Tibial nerve (tissue), 4 donors: Measurements from ENCODE around the gene FBXW12. TPM values are rescaled to one million over a fixed set of nuclear protein-coding genes. Genes with fewer than 3 reads are reported as not detected.
A peak's percentile ranks its signal among the peaks of the same experiment; 100 is the strongest.
"Not testable (repeated sequence)": the region's sequence is repeated elsewhere in the genome, so short reads cannot be mapped to it uniquely, and the experiment has no call there.

Experiments used
- DNase-seq, 2 donors: peaks; one replicate each; pipeline ENCODE4 v3.0.0-alpha.2; 2019; ENCODE audit warnings: low spot score in 2 of 2
- H3K27ac ChIP-seq, 4 donors: fragments of 200-600 bp; sonication (generic) in 3 of 4; one replicate each; pipeline ENCODE4 v1.5.1; 2017 to 2019; ENCODE audit warnings: mild to moderate bottlenecking in 1 of 4
- H3K27me3 ChIP-seq, 2 donors: fragments of 200-600 bp; sonication (generic) in 1 of 2; one replicate each; pipeline versions ENCODE4 v1.5.1 to v1.6.0; 2017 to 2019
- H3K36me3 ChIP-seq, 3 donors: fragments of 200-600 bp; sonication (generic); one replicate each; pipeline ENCODE4 v1.5.1; 2018 to 2019
- H3K4me1 ChIP-seq, 4 donors: fragments of 200-600 bp; sonication (generic) in 3 of 4; one replicate each; pipeline ENCODE4 v1.5.1; 2017 to 2019
- H3K4me3 ChIP-seq, 4 donors: fragments of 200-600 bp; sonication (generic) in 3 of 4; one replicate each; pipeline ENCODE4 v1.5.1; 2017 to 2019; ENCODE audit warnings: mild to moderate bottlenecking in 1 of 4, moderate library complexity in 1 of 4
- H3K9me3 ChIP-seq, 4 donors: fragments of 200-600 bp; sonication (generic) in 3 of 4; one replicate each; pipeline ENCODE4 v1.5.1; 2017 to 2019
- EP300 ChIP-seq, 2 donors: sonication (generic); formaldehyde crosslinking; IDR thresholded peaks; one replicate each; pipeline ENCODE4 v1.6.1; 2017; ENCODE audit warnings: antibody characterized with exemption in 2 of 2, mild to moderate bottlenecking in 1 of 2
- POLR2A ChIP-seq, 2 donors: fragments of 450-650 bp; IDR thresholded peaks; one replicate each; pipeline ENCODE4 v1.6.1; 2017; ENCODE audit warnings: antibody characterized with exemption in 2 of 2, mild to moderate bottlenecking in 2 of 2, moderate library complexity in 2 of 2
- WGBS, 2 donors: methylation state at CpG; one replicate each; pipeline ENCODE4 v1.1.5; 2018; 5-methylcytosine and 5-hydroxymethylcytosine counted together
- total RNA-seq, 4 donors: library from RNA; depleted of rRNA; stranded (reverse); fragments of >200 nt; gene quantifications; one replicate each; pipeline ENCODE4 v1.1.0, GENCODE V29; 2016
- TF ChIP-seq, protein P1 (sequence below), 5 experiments: fragments of 200-600 bp in 3 of 5; fragments of 450-650 bp in 2 of 5; sonication (generic) in 3 of 5; IDR thresholded peaks; one replicate each; pipeline ENCODE4 v1.5.1; 2016 to 2019; ENCODE audit warnings: antibody characterized with exemption in 5 of 5, mild to moderate bottlenecking in 3 of 5, moderate library complexity in 2 of 5

FBXW12 gene
- total RNA-seq, 4 donors from 2014 or later: not detected

DNA sequence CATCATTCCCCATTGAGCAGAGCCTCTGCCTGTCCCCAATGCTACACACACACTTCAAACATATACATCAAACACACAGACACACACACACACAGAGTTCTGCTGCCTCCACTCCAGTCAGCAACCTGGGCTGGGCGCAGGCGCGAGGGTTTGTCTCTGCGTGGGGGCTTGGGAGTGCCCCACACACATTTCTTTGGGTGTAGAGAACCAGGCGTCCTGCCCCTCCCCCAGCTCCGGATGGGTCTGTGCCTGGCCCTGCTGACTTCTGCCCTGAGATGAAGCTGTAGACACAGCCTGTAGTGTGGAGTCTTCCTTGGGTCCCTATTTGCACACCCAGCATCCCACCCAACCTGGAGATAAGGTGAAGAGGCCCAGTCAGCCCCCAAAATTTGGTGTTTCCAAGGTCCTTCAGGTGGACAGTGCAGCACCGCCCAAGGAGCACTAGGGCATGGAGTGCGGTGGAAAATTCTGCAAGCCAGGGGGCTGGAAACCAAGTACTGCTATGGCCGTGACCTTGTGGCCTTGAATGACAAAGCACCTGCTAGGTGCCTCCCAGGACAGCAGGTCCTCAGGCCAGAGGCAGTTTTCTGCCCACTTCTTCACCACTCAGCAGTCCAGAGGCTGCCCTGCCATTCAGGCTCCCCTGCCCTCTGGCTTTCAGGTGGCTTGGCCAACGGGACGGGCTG lies 26.8 kb downstream of the FBXW12 start:
- Histone ChIP-seq H3K27me3 (no peaks in the 10 kb centered on the region), H3K4me1 (peaks cover 0 to 21% (median 10%) of the 10 kb centered on the region in 4 donors), H3K4me3 (no peak overlapping the region), H3K9me3 (no peaks in the 10 kb centered on the region), H3K36me3 (peaks cover 0 to 12% (median 0%) of the 10 kb centered on the region in 3 donors), H3K27ac (peak overlapping the region in 1 of 4 donors; percentile 47)
- WGBS, 2 donors: 54 to 65% methylated on average over 11 of the region's 11 CpGs
- no peak for DNase-seq
- no peak for TF ChIP-seq EP300 (IDR thresholded peaks at IDR 0.05)
- no peak for TF ChIP-seq POLR2A (IDR thresholded peaks at IDR 0.05)
- TF ChIP-seq, protein P1, sequence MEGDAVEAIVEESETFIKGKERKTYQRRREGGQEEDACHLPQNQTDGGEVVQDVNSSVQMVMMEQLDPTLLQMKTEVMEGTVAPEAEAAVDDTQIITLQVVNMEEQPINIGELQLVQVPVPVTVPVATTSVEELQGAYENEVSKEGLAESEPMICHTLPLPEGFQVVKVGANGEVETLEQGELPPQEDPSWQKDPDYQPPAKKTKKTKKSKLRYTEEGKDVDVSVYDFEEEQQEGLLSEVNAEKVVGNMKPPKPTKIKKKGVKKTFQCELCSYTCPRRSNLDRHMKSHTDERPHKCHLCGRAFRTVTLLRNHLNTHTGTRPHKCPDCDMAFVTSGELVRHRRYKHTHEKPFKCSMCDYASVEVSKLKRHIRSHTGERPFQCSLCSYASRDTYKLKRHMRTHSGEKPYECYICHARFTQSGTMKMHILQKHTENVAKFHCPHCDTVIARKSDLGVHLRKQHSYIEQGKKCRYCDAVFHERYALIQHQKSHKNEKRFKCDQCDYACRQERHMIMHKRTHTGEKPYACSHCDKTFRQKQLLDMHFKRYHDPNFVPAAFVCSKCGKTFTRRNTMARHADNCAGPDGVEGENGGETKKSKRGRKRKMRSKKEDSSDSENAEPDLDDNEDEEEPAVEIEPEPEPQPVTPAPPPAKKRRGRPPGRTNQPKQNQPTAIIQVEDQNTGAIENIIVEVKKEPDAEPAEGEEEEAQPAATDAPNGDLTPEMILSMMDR (IDR thresholded peaks at IDR 0.05): no peak

DNA sequence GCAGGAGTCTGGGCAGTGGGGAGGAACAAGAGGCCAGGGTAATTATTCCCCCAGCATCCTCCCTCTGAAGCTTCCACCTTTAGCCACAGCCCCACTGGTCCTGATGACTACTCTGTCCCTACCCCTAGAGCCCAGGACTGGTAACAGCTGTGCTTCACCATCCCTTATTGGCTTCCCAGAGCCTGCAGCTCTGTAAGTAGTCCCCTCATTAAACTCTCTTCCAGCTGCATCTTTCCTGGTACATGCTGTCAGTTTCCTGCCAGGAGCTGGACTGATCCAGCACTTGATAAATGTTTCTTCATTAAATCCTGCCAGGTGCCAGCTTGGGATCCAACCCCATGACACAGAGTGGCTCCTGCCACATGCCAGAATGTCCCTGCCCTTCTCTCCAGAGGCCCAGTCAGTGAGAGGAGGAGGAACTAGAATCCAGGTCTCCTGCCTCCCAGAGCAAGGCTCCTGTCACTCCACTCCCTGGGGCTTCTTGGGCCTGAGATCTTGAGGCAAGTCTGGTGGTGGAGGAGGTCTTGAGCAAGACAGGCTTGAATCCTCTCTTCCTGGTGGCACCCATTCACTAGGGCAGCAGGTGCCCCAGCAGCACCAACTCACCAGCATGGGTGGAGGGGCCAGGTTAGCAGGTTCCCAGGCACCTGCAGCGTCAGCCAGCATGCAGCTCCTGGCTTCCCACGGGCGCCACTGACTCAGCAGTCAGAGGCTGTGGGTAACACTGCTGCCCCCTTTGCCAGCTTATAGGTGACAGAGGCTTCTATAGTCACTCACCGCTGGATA lies 27.6 kb downstream of the FBXW12 start:
- TF ChIP-seq EP300 (IDR thresholded peaks at IDR 0.05): no peak
- TF ChIP-seq, protein P1 (IDR thresholded peaks at IDR 0.05): no peak
- no peak for TF ChIP-seq POLR2A (IDR thresholded peaks at IDR 0.05)
- peaks cover 0 to 21% (median 10%) of the 10 kb centered on the region in 4 donors for H3K4me1 ChIP-seq
- H3K27me3 ChIP-seq: no peaks in the 10 kb centered on the region
- H3K9me3 ChIP-seq: no peaks in the 10 kb centered on the region
- peak overlapping the region in 1 of 4 donors; percentile 47 for H3K27ac ChIP-seq
- no peak for DNase-seq
- WGBS, 2 donors: 56 to 71% methylated on average over 4 of the region's 4 CpGs
- H3K36me3 ChIP-seq: peaks cover 0 to 19% (median 0%) of the 10 kb centered on the region in 3 donors
- H3K4me3 ChIP-seq: no peak overlapping the region

DNA sequence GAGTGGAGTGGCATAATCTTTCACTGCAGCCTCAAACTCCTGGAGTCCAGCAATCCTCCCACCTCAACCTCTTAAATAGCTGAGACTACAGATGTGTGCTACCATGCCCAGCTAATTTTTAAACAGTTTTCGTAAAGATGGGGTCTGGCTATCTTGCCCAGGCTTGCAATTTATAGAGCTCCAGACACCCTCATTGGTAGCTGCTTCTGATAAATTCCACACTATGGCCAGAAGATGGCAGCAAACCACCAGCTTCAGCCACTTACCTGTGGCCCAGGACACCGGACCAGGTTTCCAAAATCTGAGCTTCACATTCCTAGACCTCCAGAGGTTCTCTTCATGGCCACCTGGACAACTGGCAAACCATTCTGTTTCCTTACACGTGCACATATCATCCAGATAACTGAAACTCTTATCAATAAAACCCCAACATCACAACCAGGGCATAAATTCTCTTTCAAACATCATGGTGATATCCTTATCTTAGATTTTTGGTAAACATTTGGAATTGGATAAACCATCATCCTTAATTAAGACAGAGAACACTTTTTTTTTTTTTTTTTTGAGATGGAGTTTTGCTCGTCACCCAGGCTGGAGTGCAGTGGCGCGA lies 28.9 kb downstream of the FBXW12 start:
- 63 to 64% methylated on average over 6 of the region's 6 CpGs for WGBS, 2 donors
- peak overlapping the region; percentile 71 to 90 (median 84) for H3K27ac ChIP-seq
- TF ChIP-seq, protein P1 (IDR thresholded peaks at IDR 0.05): peak; percentile 71 to 91 (median 77)
- TF ChIP-seq EP300 (IDR thresholded peaks at IDR 0.05): no peak
- peaks cover 0 to 33% (median 0%) of the 10 kb centered on the region in 3 donors for H3K36me3 ChIP-seq
- H3K27me3 ChIP-seq: no peaks in the 10 kb centered on the region
- no peaks in the 10 kb centered on the region for H3K9me3 ChIP-seq
- no peak for DNase-seq
- H3K4me1 ChIP-seq: peaks cover 0 to 21% (median 10%) of the 10 kb centered on the region in 4 donors
- no peak overlapping the region for H3K4me3 ChIP-seq

DNA sequence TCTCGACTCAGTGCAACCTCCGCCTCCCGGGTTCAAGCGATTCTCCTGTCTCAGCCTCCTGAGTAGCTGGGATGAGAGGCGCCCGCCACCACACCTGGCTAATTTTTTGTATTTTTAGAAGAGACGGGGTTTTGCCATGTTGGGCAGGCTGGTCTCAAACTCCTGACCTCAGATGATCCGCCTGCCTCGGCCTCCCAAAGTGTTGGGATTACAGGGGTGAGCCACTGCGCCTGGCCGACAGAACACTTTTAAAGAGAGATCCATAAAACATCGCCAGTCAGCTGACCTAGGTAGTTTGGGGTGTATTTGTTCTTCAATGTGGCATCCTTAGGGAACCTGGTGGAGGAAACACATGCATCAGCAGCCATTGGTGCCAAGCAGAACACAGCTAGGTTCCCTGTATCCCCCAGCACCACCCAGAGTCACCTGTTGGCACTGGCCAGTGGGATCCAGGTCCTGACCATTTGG lies 29.4 kb downstream of the FBXW12 start:
- not testable (repeated sequence) for H3K27me3 ChIP-seq, DNase-seq, H3K4me3 ChIP-seq, H3K9me3 ChIP-seq
- Histone ChIP-seq H3K27ac (peak overlapping the region; percentile 71 to 90 (median 84)), H3K36me3 (peaks cover 0 to 38% (median 0%) of the 10 kb centered on the region in 3 donors), H3K4me1 (peaks cover 0 to 21% (median 10%) of the 10 kb centered on the region in 4 donors)
- WGBS, 2 donors: 92% methylated on average over 12 of the region's 12 CpGs

DNA sequence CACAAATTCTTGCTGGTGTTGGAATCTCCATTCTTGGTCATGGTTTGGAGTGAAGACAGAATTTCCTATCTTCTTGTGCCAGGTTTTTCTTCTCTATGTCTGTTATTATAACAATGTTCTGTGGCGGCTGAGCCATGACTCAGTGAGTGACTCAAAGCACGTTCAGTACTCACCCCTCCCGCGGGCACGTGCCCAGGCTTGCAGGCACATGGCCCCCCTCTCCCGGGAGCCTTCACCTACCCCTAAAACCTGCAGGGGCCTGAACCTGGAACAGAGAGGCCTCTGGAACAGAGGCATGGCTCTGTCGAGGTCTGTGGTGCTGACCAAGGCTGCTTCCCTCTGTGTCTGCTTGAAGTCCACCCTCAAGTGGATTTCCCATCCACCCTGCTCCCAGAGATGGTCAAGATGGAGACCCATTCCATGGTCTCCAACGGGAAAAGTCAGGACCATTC lies 30.3 kb downstream of the FBXW12 start:
- TF ChIP-seq EP300 (IDR thresholded peaks at IDR 0.05) (peak; percentile 89 to 93), POLR2A (IDR thresholded peaks at IDR 0.05) (no peak)
- peak; percentile 91 to 95 for DNase-seq
- peak overlapping the region; percentile 66 to 90 (median 84) for H3K27ac ChIP-seq
- H3K36me3 ChIP-seq: peaks cover 0 to 46% (median 0%) of the 10 kb centered on the region in 3 donors
- WGBS, 2 donors: 31 to 46% methylated on average over 8 of the region's 8 CpGs
- no peaks in the 10 kb centered on the region for H3K27me3 ChIP-seq
- H3K9me3 ChIP-seq: no peaks in the 10 kb centered on the region
- H3K4me1 ChIP-seq: peaks cover 0 to 21% (median 10%) of the 10 kb centered on the region in 4 donors
- H3K4me3 ChIP-seq: no peak overlapping the region
